Liver (tissue), 3 donors: ENCODE results near the gene CPSF4L.

Experiments
- EGR1 ChIP-seq, 2 donors: IDR thresholded peaks; 2 replicates each; pipeline ENCODE4 v1.6.1; 2016 to 2018; ENCODE audit warnings: antibody characterized with exemption in 2 of 2, low read depth in 2 of 2
- FOXA2 ChIP-seq: IDR thresholded peaks from 2 replicates; pipeline ENCODE4 v1.6.1; 2016; ENCODE audit warnings: antibody characterized with exemption
- GABPA ChIP-seq, 2 donors: IDR thresholded peaks in 1 of 2; conservative IDR thresholded peaks in 1 of 2; 2 replicates each; pipeline ENCODE4 v1.6.1; 2016; ENCODE audit warnings: antibody characterized with exemption in 2 of 2, mild to moderate bottlenecking in 1 of 2, moderate library complexity in 1 of 2
- HNF4G ChIP-seq: IDR thresholded peaks from 2 replicates; pipeline ENCODE4 v1.6.1; 2016; ENCODE audit warnings: antibody characterized with exemption
- MAX ChIP-seq: IDR thresholded peaks from 2 replicates; pipeline ENCODE4 v1.6.1; 2016; ENCODE audit warnings: antibody characterized with exemption
- NR2F2 ChIP-seq: IDR thresholded peaks from 2 replicates; pipeline ENCODE4 v1.6.1; 2016; ENCODE audit warnings: antibody characterized with exemption
- RAD21 ChIP-seq, 2 donors: IDR thresholded peaks; 2 replicates each; pipeline ENCODE4 v1.6.1; 2016; ENCODE audit warnings: antibody characterized with exemption in 2 of 2, mild to moderate bottlenecking in 2 of 2
- SP1 ChIP-seq: IDR thresholded peaks from 2 replicates; pipeline ENCODE4 v1.6.1; 2018; ENCODE audit warnings: antibody characterized with exemption, mild to moderate bottlenecking
- TAF1 ChIP-seq: conservative IDR thresholded peaks from 2 replicates; pipeline ENCODE4 v1.6.1; 2016; ENCODE audit warnings: antibody characterized with exemption, mild to moderate bottlenecking
- YY1 ChIP-seq: IDR thresholded peaks from 2 replicates; pipeline ENCODE4 v1.6.1; 2016; ENCODE audit warnings: antibody characterized with exemption, mild to moderate bottlenecking
- TF ChIP-seq, protein P1 (sequence below): fragments of 150-350 bp; IDR thresholded peaks from 2 replicates; pipeline ENCODE4 v1.5.1; 2017; ENCODE audit warnings: improper control_type of control experiment, low read depth, low read length; ENCODE audit not compliant: missing input control
- TF ChIP-seq, protein P2 (sequence below): IDR thresholded peaks from 2 replicates; pipeline ENCODE4 v1.6.1; 2016; ENCODE audit warnings: antibody characterized with exemption, mild to moderate bottlenecking
- TF ChIP-seq, protein P3 (sequence below): IDR thresholded peaks from 2 replicates; pipeline ENCODE4 v1.6.1; 2016; ENCODE audit warnings: antibody characterized with exemption
- donor health status: healthy.
- donor health status: healthy.

DNA sequence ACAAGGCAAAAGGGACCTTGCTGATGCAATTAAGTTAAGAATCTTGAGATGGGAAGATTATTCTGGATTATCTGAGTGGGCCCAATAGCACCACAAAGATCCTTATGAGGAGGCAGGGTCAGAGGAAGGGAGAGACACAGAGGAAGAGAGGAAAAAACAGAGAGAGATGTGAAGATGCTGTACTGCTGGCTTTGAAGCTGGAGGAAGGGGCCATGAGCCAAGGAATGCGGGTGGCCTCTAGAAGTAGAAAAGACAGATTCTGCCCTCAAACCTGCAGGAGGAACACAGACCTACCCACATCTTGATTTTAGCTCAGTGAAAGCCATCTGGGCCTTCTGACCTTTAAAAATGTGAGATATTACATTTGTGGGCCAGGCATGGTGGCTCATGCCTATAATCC, 8.1 kb upstream of the CPSF4L start:
- TF ChIP-seq RAD21 (IDR thresholded peaks at IDR 0.05), result no peak
- TF ChIP-seq, protein P1, sequence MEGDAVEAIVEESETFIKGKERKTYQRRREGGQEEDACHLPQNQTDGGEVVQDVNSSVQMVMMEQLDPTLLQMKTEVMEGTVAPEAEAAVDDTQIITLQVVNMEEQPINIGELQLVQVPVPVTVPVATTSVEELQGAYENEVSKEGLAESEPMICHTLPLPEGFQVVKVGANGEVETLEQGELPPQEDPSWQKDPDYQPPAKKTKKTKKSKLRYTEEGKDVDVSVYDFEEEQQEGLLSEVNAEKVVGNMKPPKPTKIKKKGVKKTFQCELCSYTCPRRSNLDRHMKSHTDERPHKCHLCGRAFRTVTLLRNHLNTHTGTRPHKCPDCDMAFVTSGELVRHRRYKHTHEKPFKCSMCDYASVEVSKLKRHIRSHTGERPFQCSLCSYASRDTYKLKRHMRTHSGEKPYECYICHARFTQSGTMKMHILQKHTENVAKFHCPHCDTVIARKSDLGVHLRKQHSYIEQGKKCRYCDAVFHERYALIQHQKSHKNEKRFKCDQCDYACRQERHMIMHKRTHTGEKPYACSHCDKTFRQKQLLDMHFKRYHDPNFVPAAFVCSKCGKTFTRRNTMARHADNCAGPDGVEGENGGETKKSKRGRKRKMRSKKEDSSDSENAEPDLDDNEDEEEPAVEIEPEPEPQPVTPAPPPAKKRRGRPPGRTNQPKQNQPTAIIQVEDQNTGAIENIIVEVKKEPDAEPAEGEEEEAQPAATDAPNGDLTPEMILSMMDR, result no peak
- no peak for TF ChIP-seq GABPA (IDR thresholded peaks at IDR 0.05 in 1 of 2, conservative IDR thresholded peaks at IDR 0.05 in 1 of 2)
- TF ChIP-seq FOXA2, result no peak
- no peak for TF ChIP-seq HNF4G
- TF ChIP-seq TAF1, result no peak
- no peak for TF ChIP-seq EGR1 (IDR thresholded peaks at IDR 0.05; ENCODE audit: low read depth in 2 of 2)
- TF ChIP-seq, protein P2, sequence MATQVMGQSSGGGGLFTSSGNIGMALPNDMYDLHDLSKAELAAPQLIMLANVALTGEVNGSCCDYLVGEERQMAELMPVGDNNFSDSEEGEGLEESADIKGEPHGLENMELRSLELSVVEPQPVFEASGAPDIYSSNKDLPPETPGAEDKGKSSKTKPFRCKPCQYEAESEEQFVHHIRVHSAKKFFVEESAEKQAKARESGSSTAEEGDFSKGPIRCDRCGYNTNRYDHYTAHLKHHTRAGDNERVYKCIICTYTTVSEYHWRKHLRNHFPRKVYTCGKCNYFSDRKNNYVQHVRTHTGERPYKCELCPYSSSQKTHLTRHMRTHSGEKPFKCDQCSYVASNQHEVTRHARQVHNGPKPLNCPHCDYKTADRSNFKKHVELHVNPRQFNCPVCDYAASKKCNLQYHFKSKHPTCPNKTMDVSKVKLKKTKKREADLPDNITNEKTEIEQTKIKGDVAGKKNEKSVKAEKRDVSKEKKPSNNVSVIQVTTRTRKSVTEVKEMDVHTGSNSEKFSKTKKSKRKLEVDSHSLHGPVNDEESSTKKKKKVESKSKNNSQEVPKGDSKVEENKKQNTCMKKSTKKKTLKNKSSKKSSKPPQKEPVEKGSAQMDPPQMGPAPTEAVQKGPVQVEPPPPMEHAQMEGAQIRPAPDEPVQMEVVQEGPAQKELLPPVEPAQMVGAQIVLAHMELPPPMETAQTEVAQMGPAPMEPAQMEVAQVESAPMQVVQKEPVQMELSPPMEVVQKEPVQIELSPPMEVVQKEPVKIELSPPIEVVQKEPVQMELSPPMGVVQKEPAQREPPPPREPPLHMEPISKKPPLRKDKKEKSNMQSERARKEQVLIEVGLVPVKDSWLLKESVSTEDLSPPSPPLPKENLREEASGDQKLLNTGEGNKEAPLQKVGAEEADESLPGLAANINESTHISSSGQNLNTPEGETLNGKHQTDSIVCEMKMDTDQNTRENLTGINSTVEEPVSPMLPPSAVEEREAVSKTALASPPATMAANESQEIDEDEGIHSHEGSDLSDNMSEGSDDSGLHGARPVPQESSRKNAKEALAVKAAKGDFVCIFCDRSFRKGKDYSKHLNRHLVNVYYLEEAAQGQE, result no peak
- TF ChIP-seq YY1, result no peak
- TF ChIP-seq SP1, result no peak
- TF ChIP-seq MAX, result no peak
- TF ChIP-seq NR2F2, result no peak
- TF ChIP-seq, protein P3, sequence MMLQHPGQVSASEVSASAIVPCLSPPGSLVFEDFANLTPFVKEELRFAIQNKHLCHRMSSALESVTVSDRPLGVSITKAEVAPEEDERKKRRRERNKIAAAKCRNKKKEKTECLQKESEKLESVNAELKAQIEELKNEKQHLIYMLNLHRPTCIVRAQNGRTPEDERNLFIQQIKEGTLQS, result no peak
